H9 (cell line): ENCODE measurements around the gene HTR1B. TPM values are rescaled to one million over a fixed set of nuclear protein-coding genes. Genes with fewer than 3 reads are reported as not detected.

Experiments
- DNase-seq: peaks from one replicate; pipeline ENCODE4 v3.0.0-alpha.2; 2017
- H2AFZ ChIP-seq: one replicate; pipeline ENCODE4 v1.6.1; 2013; ENCODE audit warnings: mild to moderate bottlenecking, low read length, control low read depth, moderate library complexity
- H2AK5ac ChIP-seq: 2 replicates; pipeline ENCODE4 v1.6.1; 2013; ENCODE audit warnings: low read length, control low read depth, mixed read lengths; ENCODE audit not compliant: insufficient read length
- H2BK120ac ChIP-seq: one replicate; pipeline ENCODE4 v1.6.1; 2013; ENCODE audit warnings: low read depth, mild to moderate bottlenecking, low read length, control low read depth, inconsistent platforms; ENCODE audit not compliant: poor library complexity, severe bottlenecking
- H2BK12ac ChIP-seq: 2 replicates; pipeline ENCODE4 v1.6.1; 2013; ENCODE audit warnings: low read length, control low read depth, mixed read lengths, low read depth; ENCODE audit not compliant: insufficient read length
- H2BK15ac ChIP-seq: 2 replicates; pipeline ENCODE4 v1.6.1; 2013; ENCODE audit warnings: low read depth, low read length, control low read depth
- H2BK20ac ChIP-seq: one replicate; pipeline ENCODE4 v1.6.1; 2013; ENCODE audit warnings: low read depth, mild to moderate bottlenecking, low read length, control low read depth, inconsistent platforms; ENCODE audit not compliant: poor library complexity, severe bottlenecking
- H2BK5ac ChIP-seq: 2 replicates; pipeline ENCODE4 v1.6.1; 2013; ENCODE audit warnings: low read length, control low read depth, mixed read lengths; ENCODE audit not compliant: insufficient read length
- H3K14ac ChIP-seq: 2 replicates; pipeline ENCODE4 v1.6.1; 2013; ENCODE audit warnings: low read length, control low read depth; ENCODE audit not compliant: insufficient read depth
- H3K18ac ChIP-seq: 2 replicates; pipeline ENCODE4 v1.6.1; 2013; ENCODE audit warnings: low read depth, mild to moderate bottlenecking, mixed read lengths, low read length, control low read depth; ENCODE audit not compliant: insufficient read length
- H3K23ac ChIP-seq: 2 replicates; pipeline ENCODE4 v1.6.1; 2013; ENCODE audit warnings: low read length, control low read depth, mixed read lengths, low read depth; ENCODE audit not compliant: insufficient read length
- H3K23me2 ChIP-seq: 2 replicates; pipeline ENCODE4 v1.6.1; 2013; ENCODE audit warnings: low read depth, mild to moderate bottlenecking, mixed read lengths, low read length, control low read depth; ENCODE audit not compliant: insufficient read length, poor library complexity, severe bottlenecking
- H3K27ac ChIP-seq: 2 replicates; pipeline ENCODE4 v1.5.1; 2013; ENCODE audit warnings: low read length, control low read depth, mixed read lengths, low read depth; ENCODE audit not compliant: insufficient read length
- H3K27me3 ChIP-seq: 2 replicates; pipeline ENCODE4 v1.6.1; 2013; ENCODE audit warnings: low read length, control low read depth, inconsistent platforms; ENCODE audit not compliant: insufficient read depth
- H3K4ac ChIP-seq: 2 replicates; pipeline ENCODE4 v1.6.1; 2013; ENCODE audit warnings: low read depth, mild to moderate bottlenecking, control low read depth, inconsistent platforms, low read length, moderate library complexity
- H3K4me1 ChIP-seq: 2 replicates; pipeline ENCODE4 v1.6.1; 2013; ENCODE audit warnings: low read length, control low read depth, inconsistent platforms; ENCODE audit not compliant: insufficient read depth
- H3K4me2 ChIP-seq: 2 replicates; pipeline ENCODE4 v1.6.1; 2013; ENCODE audit warnings: low read length, control low read depth, mixed read lengths; ENCODE audit not compliant: insufficient read length, insufficient read depth
- H3K56ac ChIP-seq: 2 replicates; pipeline ENCODE4 v1.6.1; 2013; ENCODE audit warnings: low read depth, mild to moderate bottlenecking, mixed read lengths, low read length, control low read depth; ENCODE audit not compliant: insufficient read length
- H3K79me1 ChIP-seq: 2 replicates; pipeline ENCODE4 v1.6.1; 2013; ENCODE audit warnings: low read depth, mild to moderate bottlenecking, moderate library complexity, low read length, control low read depth, inconsistent platforms; ENCODE audit not compliant: insufficient read depth, poor library complexity, severe bottlenecking
- H3K79me2 ChIP-seq: 2 replicates; pipeline ENCODE4 v1.6.1; 2013; ENCODE audit warnings: low read length, control low read depth, inconsistent platforms; ENCODE audit not compliant: insufficient read depth
- H3K9ac ChIP-seq: 2 replicates; pipeline ENCODE4 v1.6.1; 2013; ENCODE audit warnings: low read length, control low read depth, mixed read lengths; ENCODE audit not compliant: insufficient read length; ENCODE audit errors: extremely low read depth
- H3K9me3 ChIP-seq: one replicate; pipeline ENCODE4 v1.6.1; 2013; ENCODE audit warnings: low read depth, low read length, inconsistent platforms; ENCODE audit not compliant: control insufficient read depth
- H3T11ph ChIP-seq: one replicate; pipeline ENCODE4 v1.6.1; 2013; ENCODE audit warnings: mild to moderate bottlenecking, low read length, control low read depth, inconsistent platforms
- H4K20me1 ChIP-seq: one replicate; pipeline ENCODE4 v1.6.1; 2013; ENCODE audit not compliant: control insufficient read depth, insufficient read length, insufficient read depth
- H4K5ac ChIP-seq: 2 replicates; pipeline ENCODE4 v1.6.1; 2013; ENCODE audit warnings: low read depth, mild to moderate bottlenecking, mixed read lengths, low read length, control low read depth; ENCODE audit not compliant: insufficient read length
- H4K8ac ChIP-seq: replicated peaks from 2 replicates; pipeline ENCODE4 v1.6.1; 2013; ENCODE audit warnings: low read length, control low read depth, mixed read lengths, low read depth; ENCODE audit not compliant: insufficient read length
- H4K91ac ChIP-seq: 2 replicates; pipeline ENCODE4 v1.6.1; 2013; ENCODE audit warnings: low read depth, mild to moderate bottlenecking, moderate library complexity, mixed read lengths, low read length, control low read depth; ENCODE audit not compliant: insufficient read length
- H3K27ac Mint-ChIP-seq, 3 experiments: 2 replicates in 2 of 3; 3 replicates in 1 of 3; pipeline ENCODE4 v1.8.0; 2020 to 2021; ENCODE audit warnings: mixed read lengths in 3 of 3, mild to moderate bottlenecking in 1 of 3, moderate library complexity in 1 of 3
- H3K27me3 Mint-ChIP-seq: 2 replicates; pipeline ENCODE4 v1.8.0; 2021; ENCODE audit warnings: low read depth, mild to moderate bottlenecking, moderate library complexity, mixed read lengths
- H3K36me3 Mint-ChIP-seq, 3 experiments: 2 replicates in 2 of 3; 3 replicates in 1 of 3; pipeline ENCODE4 v1.8.0; 2020 to 2021; ENCODE audit warnings: low read depth in 3 of 3, mixed read lengths in 3 of 3; ENCODE audit not compliant: insufficient read depth in 1 of 3
- H3K4me1 Mint-ChIP-seq, 2 experiments: 2 replicates each; pipeline ENCODE4 v1.8.0; 2020; ENCODE audit warnings: mixed read lengths in 2 of 2
- H3K4me3 Mint-ChIP-seq, 2 experiments: 2 replicates in 1 of 2; 3 replicates in 1 of 2; pipeline ENCODE4 v1.8.0; 2020 to 2021; ENCODE audit warnings: mild to moderate bottlenecking in 2 of 2, mixed read lengths in 2 of 2, moderate library complexity in 1 of 2
- H3K9me3 Mint-ChIP-seq, 2 experiments: 2 replicates in 1 of 2; 3 replicates in 1 of 2; pipeline ENCODE4 v1.8.0; 2020; ENCODE audit warnings: mild to moderate bottlenecking in 2 of 2, mixed read lengths in 2 of 2, moderate library complexity in 1 of 2
- WGBS: extraction: QIAGEN DNeasy Blood & Tissue Kit; methylation state at CpG from one replicate; pipeline ENCODE4 v1.1.7; 2013; ENCODE audit warnings: missing lambda C conversion rate, low lambda C conversion rate, mixed read lengths; ENCODE audit not compliant: insufficient read length; ENCODE audit errors: extremely low coverage; 5-methylcytosine and 5-hydroxymethylcytosine counted together
- total RNA-seq: library from RNA; stranded (reverse); gene quantifications from 2 replicates; pipeline ENCODE4 v1.2.1, GENCODE V29; 2021
- TF ChIP-seq, protein P1 (sequence below): fragments of 200-600 bp; sonication (generic); conservative IDR thresholded peaks from 3 replicates; pipeline ENCODE4 v1.8.0; 2021; ENCODE audit warnings: antibody characterized with exemption, mild to moderate bottlenecking

HTR1B gene
- total RNA-seq, 1 experiment from 2014 or later = 0.83 TPM

DNA sequence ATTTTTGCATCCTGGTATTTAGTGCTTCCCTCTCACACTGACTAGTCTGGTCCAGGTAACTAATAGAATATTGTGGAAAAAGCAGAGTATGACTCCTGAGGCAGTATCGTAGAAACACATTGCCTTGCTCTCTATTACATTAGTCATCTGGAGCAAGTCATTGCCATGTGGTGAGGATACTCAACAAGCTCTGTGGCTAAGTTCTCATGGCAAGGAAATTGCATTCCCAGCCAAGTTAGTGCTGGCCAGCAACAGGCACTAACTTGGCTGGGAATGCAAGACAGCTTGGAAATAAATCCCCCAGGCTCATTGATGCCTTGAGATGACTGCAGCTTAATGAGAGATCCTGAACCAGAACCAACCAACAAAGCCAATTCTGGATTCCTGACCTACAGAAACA lies 39.7 kb upstream of the HTR1B start:
- Histone ChIP-seq H3K9ac (no peak overlapping the region), H3K23ac (no peak overlapping the region), H2BK120ac (no peak overlapping the region), H3K27ac (no peak overlapping the region), H3K4me1 (no peaks in the 10 kb centered on the region), H3K4me2 (no peak overlapping the region), H3K9me3 (no peaks in the 10 kb centered on the region), H3K27me3 (no peaks in the 10 kb centered on the region), H3K79me2 (no peaks in the 10 kb centered on the region), H4K91ac (no peak overlapping the region), H4K20me1 (no peaks in the 10 kb centered on the region), H2AK5ac (no peak overlapping the region), H2BK5ac (no peak overlapping the region), H3K4ac (no peak overlapping the region), H4K8ac (no peak overlapping the region), H3K18ac (no peak overlapping the region), H2AFZ (no peak overlapping the region), H3K56ac (no peak overlapping the region), H3T11ph (no peak overlapping the region), H3K23me2 (no peaks in the 10 kb centered on the region), H3K14ac (no peak overlapping the region), H2BK15ac (no peak overlapping the region), H2BK20ac (no peak overlapping the region), H2BK12ac (no peak overlapping the region), H3K79me1 (no peaks in the 10 kb centered on the region), H4K5ac (no peak overlapping the region)
- no CpG with 5 or more reads among the region's 1 CpG for WGBS
- H3K27ac Mint-ChIP-seq = no peak overlapping the region
- no peaks in the 10 kb centered on the region for H3K27me3 Mint-ChIP-seq
- H3K36me3 Mint-ChIP-seq = no peaks in the 10 kb centered on the region
- no peak overlapping the region for H3K4me3 Mint-ChIP-seq
- DNase-seq = no peak
- H3K4me1 Mint-ChIP-seq = peaks cover 8 to 11% of the 10 kb centered on the region in 2 experiments
- TF ChIP-seq, protein P1, sequence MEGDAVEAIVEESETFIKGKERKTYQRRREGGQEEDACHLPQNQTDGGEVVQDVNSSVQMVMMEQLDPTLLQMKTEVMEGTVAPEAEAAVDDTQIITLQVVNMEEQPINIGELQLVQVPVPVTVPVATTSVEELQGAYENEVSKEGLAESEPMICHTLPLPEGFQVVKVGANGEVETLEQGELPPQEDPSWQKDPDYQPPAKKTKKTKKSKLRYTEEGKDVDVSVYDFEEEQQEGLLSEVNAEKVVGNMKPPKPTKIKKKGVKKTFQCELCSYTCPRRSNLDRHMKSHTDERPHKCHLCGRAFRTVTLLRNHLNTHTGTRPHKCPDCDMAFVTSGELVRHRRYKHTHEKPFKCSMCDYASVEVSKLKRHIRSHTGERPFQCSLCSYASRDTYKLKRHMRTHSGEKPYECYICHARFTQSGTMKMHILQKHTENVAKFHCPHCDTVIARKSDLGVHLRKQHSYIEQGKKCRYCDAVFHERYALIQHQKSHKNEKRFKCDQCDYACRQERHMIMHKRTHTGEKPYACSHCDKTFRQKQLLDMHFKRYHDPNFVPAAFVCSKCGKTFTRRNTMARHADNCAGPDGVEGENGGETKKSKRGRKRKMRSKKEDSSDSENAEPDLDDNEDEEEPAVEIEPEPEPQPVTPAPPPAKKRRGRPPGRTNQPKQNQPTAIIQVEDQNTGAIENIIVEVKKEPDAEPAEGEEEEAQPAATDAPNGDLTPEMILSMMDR = no peak
- no peaks in the 10 kb centered on the region for H3K9me3 Mint-ChIP-seq
